ENCODE results near the gene MED17. TPM values are rescaled to one million over a fixed set of nuclear protein-coding genes. Genes with fewer than 3 reads are reported as not detected.

Gene MED17
- total RNA-seq, 2 experiments from 2014 or later: 23.0 to 33.3 TPM

DNA sequence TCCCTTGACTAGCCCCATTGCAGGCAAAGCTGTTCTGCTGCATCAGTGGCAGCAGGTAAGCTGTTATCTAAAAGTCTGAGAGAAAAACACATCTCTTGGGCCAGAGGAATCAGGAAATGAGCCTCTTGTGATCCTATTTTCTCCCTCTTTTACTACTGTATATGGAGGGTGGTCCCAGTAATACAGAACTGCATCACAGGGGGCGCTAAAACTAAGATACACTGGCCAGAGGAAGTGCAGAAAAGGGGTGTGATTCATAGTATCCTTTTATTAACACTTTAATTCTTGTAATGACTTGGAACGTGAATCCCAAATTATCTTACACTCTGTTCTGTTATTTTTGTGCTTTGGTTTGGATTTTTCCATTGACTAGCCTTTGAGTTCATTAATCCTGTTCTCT is 8.8 kb upstream of the MED17 start:
- no peaks in the 10 kb centered on the region for H3K79me2 ChIP-seq (ENCODE audit: insufficient read depth, low read depth, low read length)
- CTCF ChIA-PET (ENCODE audit: unreplicated experiment): no interaction called here
- intact Hi-C loops (cut with micrococcal nuclease; ENCODE audit: unreplicated experiment): no loop called here
- POLR2A ChIA-PET: no interaction called here
- peak; percentile 41 for DNase-seq (ENCODE audit: low spot score)
- no peaks in the 10 kb centered on the region for H3K9me2 ChIP-seq (ENCODE audit: insufficient read depth, low read length)
- H3K4me3 ChIP-seq (ENCODE audit: low read depth, low read length, poor library complexity, severe bottlenecking): no peak overlapping the region
- H3K27ac ChIP-seq (ENCODE audit: low read depth, low read length, poor library complexity, severe bottlenecking): no peak overlapping the region
- no peaks in the 10 kb centered on the region for H3K36me3 ChIP-seq (ENCODE audit: insufficient read depth, low read length)
- H3K4me1 ChIP-seq (ENCODE audit: insufficient read depth, low read length, poor library complexity, severe bottlenecking): no peaks in the 10 kb centered on the region
- H3K9me3 ChIP-seq (ENCODE audit: low read length): peaks cover 6% of the 10 kb centered on the region; the same call in 1 of the 2 replicates
- BruUV-seq (replicated peaks): no TSS peak
- no peak overlapping the region for H3K4me2 ChIP-seq (ENCODE audit: low read length)
- H4K20me1 ChIP-seq (ENCODE audit: insufficient read depth, low read length): no peaks in the 10 kb centered on the region
- H2AFZ ChIP-seq (ENCODE audit: low read length): no peak overlapping the region
- TF ChIP-seq EZH2phosphoT487 (IDR thresholded peaks at IDR 0.05; ENCODE audit: borderline replicate concordance, low read depth, low read length): no peak
- TF ChIP-seq, protein P1, sequence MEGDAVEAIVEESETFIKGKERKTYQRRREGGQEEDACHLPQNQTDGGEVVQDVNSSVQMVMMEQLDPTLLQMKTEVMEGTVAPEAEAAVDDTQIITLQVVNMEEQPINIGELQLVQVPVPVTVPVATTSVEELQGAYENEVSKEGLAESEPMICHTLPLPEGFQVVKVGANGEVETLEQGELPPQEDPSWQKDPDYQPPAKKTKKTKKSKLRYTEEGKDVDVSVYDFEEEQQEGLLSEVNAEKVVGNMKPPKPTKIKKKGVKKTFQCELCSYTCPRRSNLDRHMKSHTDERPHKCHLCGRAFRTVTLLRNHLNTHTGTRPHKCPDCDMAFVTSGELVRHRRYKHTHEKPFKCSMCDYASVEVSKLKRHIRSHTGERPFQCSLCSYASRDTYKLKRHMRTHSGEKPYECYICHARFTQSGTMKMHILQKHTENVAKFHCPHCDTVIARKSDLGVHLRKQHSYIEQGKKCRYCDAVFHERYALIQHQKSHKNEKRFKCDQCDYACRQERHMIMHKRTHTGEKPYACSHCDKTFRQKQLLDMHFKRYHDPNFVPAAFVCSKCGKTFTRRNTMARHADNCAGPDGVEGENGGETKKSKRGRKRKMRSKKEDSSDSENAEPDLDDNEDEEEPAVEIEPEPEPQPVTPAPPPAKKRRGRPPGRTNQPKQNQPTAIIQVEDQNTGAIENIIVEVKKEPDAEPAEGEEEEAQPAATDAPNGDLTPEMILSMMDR (conservative IDR thresholded peaks at IDR 0.05; ENCODE audit: low read length): peak; percentile 76

DNA sequence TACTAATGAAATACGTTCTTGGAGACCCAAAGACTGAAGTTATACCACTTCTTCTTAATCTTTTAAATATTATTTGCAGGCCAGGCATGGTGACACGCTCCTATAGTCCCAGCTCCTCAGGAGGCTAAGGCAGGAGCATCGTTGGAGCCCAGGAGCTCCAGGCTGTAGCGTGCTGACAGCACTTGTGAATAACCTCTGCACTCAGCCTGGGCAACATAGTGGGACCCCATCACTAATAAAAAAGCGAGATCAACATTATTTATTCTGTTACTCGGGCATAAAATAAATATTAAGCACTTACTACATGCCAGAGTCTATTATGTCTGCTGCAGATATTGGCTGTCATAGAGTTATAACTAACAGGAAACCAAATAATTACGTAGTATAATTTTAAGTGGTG is 720 bp upstream of the MED17 start:
- peaks cover 51% of the 10 kb centered on the region for H3K79me2 ChIP-seq (ENCODE audit: insufficient read depth, low read depth, low read length)

More for the DNA sequence above, 720 bp upstream of the MED17 start:
- H2AFZ ChIP-seq (ENCODE audit: low read length): peak overlapping the region; percentile 70
- H3K4me3 ChIP-seq (ENCODE audit: low read depth, low read length, poor library complexity, severe bottlenecking): peak overlapping the region; percentile 88
- no peaks in the 10 kb centered on the region for H3K9me2 ChIP-seq (ENCODE audit: insufficient read depth, low read length)
- no TSS peak for BruUV-seq (replicated peaks)
- no peak for TF ChIP-seq EZH2phosphoT487 (IDR thresholded peaks at IDR 0.05; ENCODE audit: borderline replicate concordance, low read depth, low read length)
- TF ChIP-seq, protein P1 (conservative IDR thresholded peaks at IDR 0.05; ENCODE audit: low read length): no peak
- peaks cover 29% of the 10 kb centered on the region for H3K4me1 ChIP-seq (ENCODE audit: insufficient read depth, low read length, poor library complexity, severe bottlenecking)
- ChIA-PET CTCF (ENCODE audit: unreplicated experiment) (interaction anchor here (1.2 kb wide), 1 partner anchor 41 kb away, joined by 5 read pairs; the partner anchor contains the start of gene C11orf54), POLR2A (interaction anchor here (0.6 to 3.0 kb wide), 13 partner anchors 9 to 388 kb away, joined by 3 to 49 read pairs (median 5); partner anchors contain the start of genes C11orf54, CEP295, PANX1 and TAF1D)
- peak overlapping the region; percentile 72 for H3K27ac ChIP-seq (ENCODE audit: low read depth, low read length, poor library complexity, severe bottlenecking)
- peak overlapping the region; percentile 70 for H3K4me2 ChIP-seq (ENCODE audit: low read length)
- peaks cover 20% of the 10 kb centered on the region for H4K20me1 ChIP-seq (ENCODE audit: insufficient read depth, low read length)
- intact Hi-C loops (cut with micrococcal nuclease; ENCODE audit: unreplicated experiment): loop anchor here (5.0 kb wide), 1 partner anchor 121 kb away; the partner anchor contains the start of gene CEP295
- DNase-seq (ENCODE audit: low spot score): no peak
- no peaks in the 10 kb centered on the region for H3K9me3 ChIP-seq (ENCODE audit: low read length)
- H3K36me3 ChIP-seq (ENCODE audit: insufficient read depth, low read length): peaks cover 30% of the 10 kb centered on the region
